Measurements from ENCODE around the gene SIK3.
A peak's percentile ranks its signal among the peaks of the same experiment; 100 is the strongest.

SIK3 gene

DNA sequence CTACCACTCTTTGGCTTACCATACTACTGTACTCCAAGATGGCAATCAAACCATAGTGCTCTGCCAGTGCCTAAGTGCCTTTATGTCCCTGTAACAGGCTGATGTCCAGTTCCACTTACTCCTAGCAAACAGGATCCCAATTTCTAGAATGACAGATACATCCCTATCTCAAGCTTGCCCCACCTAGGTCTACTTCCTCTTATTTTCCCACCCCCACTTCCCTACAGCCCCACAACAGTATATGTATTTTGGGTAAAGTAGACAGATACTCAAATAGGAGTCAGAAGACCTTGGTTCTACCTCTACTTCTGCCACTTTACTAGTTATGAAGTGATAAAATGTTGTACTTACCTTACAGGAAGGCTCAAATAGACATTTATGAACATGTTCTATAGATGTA is 24.1 kb downstream of the SIK3 start:
- H3K27me3 Mint-ChIP-seq, result no peaks in the 10 kb centered on the region
- no peak overlapping the region for H3K27ac Mint-ChIP-seq
- H3K4me1 Mint-ChIP-seq, result peaks cover 61% of the 10 kb centered on the region
- no peaks in the 10 kb centered on the region for H3K36me3 Mint-ChIP-seq
- no peak overlapping the region for H3K4me3 Mint-ChIP-seq
- no peak for ATAC-seq
- no peaks in the 10 kb centered on the region for H3K9me3 Mint-ChIP-seq

DNA sequence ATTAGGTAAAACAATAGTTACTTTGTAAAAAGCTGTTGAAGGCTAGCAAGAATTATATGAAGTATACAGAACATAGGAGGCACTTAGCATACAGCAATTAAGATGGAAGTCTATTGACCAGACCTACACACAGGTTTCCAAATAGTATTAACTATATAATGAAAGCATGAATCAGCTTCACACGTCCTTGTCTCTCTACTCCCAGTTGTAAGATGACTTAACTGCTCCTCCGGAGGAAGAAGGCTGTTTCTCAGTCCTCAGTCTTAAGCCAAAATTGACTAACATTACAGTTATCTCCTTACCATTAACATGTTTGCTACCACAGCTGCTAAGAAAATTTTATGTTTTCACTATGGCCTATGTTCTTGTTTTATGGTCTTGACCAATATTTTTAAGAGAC is 24.7 kb downstream of the SIK3 start:
- H3K4me1 Mint-ChIP-seq, result peaks cover 63% of the 10 kb centered on the region

DNA sequence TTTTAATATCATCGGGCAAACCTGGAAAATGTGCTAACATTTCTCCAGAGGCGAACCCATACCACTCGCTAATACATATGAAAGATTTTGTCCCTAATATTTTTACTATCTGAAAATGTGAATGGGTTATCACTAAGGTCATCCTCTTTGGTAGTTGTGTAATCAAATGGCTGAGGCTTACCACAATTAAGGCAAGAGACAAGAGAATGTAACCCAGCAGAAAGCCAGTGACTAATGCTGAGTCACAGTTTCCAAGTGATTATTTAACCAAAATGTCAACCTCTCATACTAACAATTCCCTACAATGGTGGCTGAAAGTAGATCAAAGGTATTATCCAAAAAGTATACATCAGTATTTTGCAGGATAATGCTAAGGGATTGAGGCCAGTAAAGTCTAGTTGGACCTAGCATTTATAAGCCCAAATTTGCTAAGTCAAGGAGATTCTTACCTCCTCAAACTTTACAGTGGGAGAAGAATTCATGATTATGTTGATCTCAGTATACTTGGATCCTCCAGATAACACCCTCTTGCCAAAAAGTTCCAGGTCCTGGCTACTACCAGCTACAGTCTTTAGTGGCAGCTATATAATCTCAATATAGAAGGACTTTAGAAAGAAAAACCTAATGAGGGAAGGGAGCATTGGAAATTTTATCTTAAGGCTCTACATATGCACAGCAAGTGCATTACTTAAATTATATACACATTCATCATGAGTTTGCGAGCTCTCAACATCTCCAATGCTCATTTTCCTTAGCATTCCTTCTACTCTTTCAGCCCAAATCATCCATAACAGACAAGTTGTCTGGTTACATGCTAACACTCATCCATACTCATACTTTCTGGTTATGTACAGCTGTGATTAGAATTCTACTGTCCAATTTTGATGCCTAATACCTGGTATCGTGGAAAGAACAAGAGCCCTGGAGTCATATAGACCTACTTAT is 25.4 kb downstream of the SIK3 start:
- Mint-ChIP-seq H3K4me3 (no peak overlapping the region), H3K27me3 (no peaks in the 10 kb centered on the region), H3K36me3 (no peaks in the 10 kb centered on the region), H3K27ac (peak overlapping the region; percentile 7), H3K4me1 (peaks cover 65% of the 10 kb centered on the region), H3K9me3 (no peaks in the 10 kb centered on the region)
- no peak for ATAC-seq

More for the DNA sequence above, 24.7 kb downstream of the SIK3 start:
- no peak for ATAC-seq
- no peaks in the 10 kb centered on the region for H3K9me3 Mint-ChIP-seq
- no peaks in the 10 kb centered on the region for H3K27me3 Mint-ChIP-seq
- H3K36me3 Mint-ChIP-seq, result no peaks in the 10 kb centered on the region
- no peak overlapping the region for H3K4me3 Mint-ChIP-seq
- H3K27ac Mint-ChIP-seq, result peak overlapping the region; percentile 7

DNA sequence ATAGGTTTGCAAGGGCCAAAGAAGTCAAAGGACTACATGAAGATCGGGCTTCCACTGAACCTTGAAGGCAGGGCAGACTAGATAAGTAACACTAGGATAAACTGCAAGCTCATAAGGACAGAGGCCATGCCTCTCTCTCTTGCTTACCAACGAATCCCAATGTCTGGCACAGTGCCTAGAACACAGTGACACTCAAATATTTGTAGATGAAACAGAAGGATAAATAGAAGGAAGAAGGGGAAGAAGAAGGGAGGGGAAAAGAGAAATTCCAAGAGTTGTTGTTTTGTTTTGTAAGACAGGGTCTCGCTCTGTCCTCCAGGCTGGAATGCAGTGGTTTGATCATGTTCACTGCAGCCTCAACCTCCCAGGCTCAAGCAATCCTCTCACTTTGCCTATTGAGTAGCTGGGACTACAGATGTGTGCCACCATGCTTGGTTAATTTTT is 26.9 kb downstream of the SIK3 start:
- no peak overlapping the region for H3K27ac Mint-ChIP-seq
- peaks cover under 1% of the 10 kb centered on the region for H3K36me3 Mint-ChIP-seq
- peaks cover 67% of the 10 kb centered on the region for H3K4me1 Mint-ChIP-seq
- no peaks in the 10 kb centered on the region for H3K9me3 Mint-ChIP-seq
- H3K4me3 Mint-ChIP-seq, result no peak overlapping the region
- ATAC-seq, result no peak
- H3K27me3 Mint-ChIP-seq, result no peaks in the 10 kb centered on the region

DNA sequence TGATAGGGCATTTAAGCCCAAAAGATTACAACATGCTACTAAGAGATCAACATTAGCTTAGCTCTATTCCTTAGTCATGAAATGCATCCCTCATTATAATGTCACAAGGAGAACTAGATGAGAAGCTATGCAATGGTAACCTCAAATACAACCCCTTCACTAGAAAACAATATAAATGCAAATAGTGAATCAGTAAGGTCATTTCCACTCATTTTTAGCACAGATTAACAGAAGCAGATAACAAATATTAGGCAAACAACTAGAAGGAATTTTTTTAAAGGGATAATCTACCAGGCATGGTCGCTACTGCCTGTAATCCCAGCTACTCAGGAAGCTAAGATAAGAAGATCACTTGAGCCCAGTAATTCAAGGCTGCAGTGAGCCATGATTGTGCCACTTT is 28.2 kb downstream of the SIK3 start:
- Mint-ChIP-seq H3K4me3 (no peak overlapping the region), H3K36me3 (peaks cover 5% of the 10 kb centered on the region), H3K9me3 (no peaks in the 10 kb centered on the region), H3K27me3 (no peaks in the 10 kb centered on the region), H3K4me1 (peaks cover 67% of the 10 kb centered on the region), H3K27ac (peak overlapping the region; percentile 61)
- ATAC-seq, result no peak

DNA sequence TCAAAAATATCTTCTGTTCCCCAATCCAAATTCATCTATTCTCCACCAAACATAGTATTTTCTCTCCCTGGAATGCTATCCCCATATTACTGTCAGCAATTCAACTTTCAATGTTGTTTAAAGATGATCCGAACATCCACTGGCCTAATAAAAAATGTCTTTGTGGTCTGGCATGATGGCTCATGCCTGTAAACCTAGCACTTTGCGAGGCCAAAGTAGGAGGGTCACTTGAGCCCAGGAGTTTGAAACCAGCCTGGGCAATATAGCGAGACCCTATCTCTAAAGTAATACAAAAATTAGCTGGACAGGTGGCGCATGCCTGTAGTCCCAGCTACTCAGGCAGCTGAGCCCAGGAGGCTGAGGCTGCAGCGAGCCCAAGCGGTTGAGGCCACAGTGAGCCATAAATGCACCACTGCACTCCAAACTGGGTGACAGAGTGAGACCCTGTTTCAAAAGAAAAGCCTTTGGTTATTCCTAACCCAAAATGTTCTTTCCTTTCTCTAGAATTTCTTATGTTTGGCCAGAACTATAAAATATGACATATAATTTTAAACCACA is 29.8 kb downstream of the SIK3 start:
- peaks cover 67% of the 10 kb centered on the region for H3K4me1 Mint-ChIP-seq
- H3K36me3 Mint-ChIP-seq, result peaks cover 5% of the 10 kb centered on the region
- no peak overlapping the region for H3K4me3 Mint-ChIP-seq
- H3K9me3 Mint-ChIP-seq, result no peaks in the 10 kb centered on the region
- no peak for ATAC-seq
- no peak overlapping the region for H3K27ac Mint-ChIP-seq
- H3K27me3 Mint-ChIP-seq, result no peaks in the 10 kb centered on the region

DNA sequence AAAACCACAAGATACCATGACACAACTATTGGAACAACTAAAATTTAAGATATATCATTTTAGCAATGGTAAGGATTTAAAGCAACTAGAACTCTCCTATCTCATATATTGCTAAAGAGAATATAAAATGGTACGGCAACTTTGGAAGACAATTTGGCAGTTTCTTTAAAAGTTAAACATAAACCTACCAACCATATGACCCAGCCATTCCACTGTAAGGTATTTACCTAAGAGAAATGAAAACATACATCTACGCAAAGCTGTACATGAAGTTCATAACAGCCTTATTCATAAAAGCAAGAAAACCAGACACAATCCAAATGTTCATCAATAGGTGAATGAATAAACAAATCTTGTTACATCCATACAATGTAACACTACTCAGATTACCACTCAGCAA is 31.3 kb downstream of the SIK3 start:
- Mint-ChIP-seq H3K27ac (no peak overlapping the region), H3K9me3 (no peaks in the 10 kb centered on the region), H3K27me3 (no peaks in the 10 kb centered on the region), H3K4me3 (no peak overlapping the region), H3K36me3 (peaks cover 5% of the 10 kb centered on the region), H3K4me1 (peaks cover 74% of the 10 kb centered on the region)
- ATAC-seq, result no peak

DNA sequence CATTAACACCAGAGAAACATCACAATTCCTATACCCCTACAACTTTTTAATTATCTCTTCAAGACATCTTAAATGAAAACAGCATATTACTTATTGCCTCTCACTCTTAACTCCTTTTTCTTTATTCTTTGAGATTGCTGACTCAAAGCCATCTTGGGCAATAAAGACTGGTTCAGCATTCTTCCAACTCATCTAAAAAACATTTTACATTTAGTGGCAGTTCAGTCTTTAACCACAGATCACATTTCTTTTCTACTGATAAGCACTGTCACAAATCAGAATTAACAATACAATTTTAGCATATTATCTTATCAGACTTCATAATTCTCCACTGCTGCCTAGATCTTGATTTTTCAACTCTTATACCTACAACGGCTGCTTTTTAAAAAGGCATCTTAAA is 34.0 kb downstream of the SIK3 start:
- Mint-ChIP-seq H3K4me1 (peaks cover 81% of the 10 kb centered on the region), H3K27me3 (no peaks in the 10 kb centered on the region), H3K4me3 (peak overlapping the region; percentile 9), H3K27ac (peak overlapping the region; percentile 83), H3K36me3 (peaks cover 5% of the 10 kb centered on the region), H3K9me3 (no peaks in the 10 kb centered on the region)
- ATAC-seq, result no peak

DNA sequence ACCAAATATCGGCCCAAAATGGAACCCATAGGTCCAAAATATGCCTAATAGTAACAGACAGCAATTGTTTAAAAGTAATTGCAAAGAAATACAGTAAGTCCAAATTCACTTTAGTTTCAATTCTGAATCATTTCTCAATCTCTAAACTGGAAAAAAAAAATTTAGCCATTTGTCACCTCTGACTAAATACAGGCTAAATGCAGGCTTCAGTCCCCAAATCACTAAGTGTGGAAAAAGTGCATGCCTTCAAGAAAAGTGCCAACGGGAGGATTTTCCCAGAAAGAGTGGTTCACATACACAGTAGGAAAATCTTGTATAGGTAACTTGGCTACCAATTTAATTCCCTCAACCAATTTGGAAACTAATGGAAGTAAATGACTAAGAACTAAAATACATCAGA is 35.7 kb downstream of the SIK3 start:
- peak overlapping the region; percentile 83 for H3K27ac Mint-ChIP-seq
- H3K4me3 Mint-ChIP-seq, result no peak overlapping the region
- H3K27me3 Mint-ChIP-seq, result no peaks in the 10 kb centered on the region
- no peaks in the 10 kb centered on the region for H3K9me3 Mint-ChIP-seq
- H3K4me1 Mint-ChIP-seq, result peaks cover 85% of the 10 kb centered on the region
- no peak for ATAC-seq
- H3K36me3 Mint-ChIP-seq, result peaks cover 5% of the 10 kb centered on the region

DNA sequence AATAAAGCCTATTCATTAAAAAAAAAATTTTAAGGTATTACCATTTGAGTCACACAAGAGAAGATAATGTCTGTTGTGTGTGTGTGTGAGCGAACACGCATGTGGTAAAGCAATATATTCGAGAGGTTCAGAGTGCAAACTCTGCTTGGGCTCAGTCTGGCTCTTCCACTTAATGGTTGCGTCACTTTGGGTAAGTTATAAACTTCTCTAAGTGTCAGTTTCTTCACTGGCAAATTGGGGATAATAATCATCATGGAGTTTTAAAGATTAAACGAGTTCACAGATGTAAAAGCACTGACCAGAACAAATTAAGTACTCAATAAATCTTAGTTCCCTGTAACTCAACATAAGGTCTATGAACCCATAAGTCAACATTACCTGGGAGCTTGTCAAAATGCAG is 37.0 kb downstream of the SIK3 start:
- H3K27ac Mint-ChIP-seq, result no peak overlapping the region
- ATAC-seq, result no peak

DNA sequence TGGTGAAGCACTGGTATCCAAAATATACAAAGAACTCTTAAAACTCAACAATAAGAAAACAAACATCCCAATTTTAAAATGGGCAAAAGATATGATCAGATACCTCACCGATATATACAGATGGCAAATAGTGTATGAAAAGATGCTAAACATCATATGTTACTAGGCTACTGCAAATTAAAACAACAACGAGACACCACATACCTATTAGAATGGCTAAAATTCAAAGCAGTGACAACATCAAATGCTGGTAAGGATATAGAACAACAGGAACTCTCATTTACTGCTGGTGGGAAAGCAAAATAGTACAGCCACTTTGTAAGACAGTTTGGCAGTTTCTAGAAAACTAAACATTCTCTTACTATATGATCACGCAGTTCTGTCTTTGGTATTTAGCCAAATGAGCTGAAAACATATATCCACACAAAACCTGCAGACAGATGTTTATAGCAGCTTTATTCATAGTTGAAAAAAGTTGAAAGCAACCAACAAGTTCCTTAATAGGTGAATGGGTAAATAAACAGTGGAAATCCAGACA is 38.5 kb downstream of the SIK3 start:
- Mint-ChIP-seq H3K4me1 (peaks cover 75% of the 10 kb centered on the region), H3K27ac (no peak overlapping the region), H3K36me3 (peaks cover 11% of the 10 kb centered on the region), H3K27me3 (no peaks in the 10 kb centered on the region), H3K9me3 (no peaks in the 10 kb centered on the region), H3K4me3 (no peak overlapping the region)
- no peak for ATAC-seq

More for the DNA sequence above, 37.0 kb downstream of the SIK3 start:
- no peaks in the 10 kb centered on the region for H3K27me3 Mint-ChIP-seq
- H3K9me3 Mint-ChIP-seq, result no peaks in the 10 kb centered on the region
- H3K4me3 Mint-ChIP-seq, result no peak overlapping the region
- peaks cover 10% of the 10 kb centered on the region for H3K36me3 Mint-ChIP-seq
- H3K4me1 Mint-ChIP-seq, result peaks cover 73% of the 10 kb centered on the region

DNA sequence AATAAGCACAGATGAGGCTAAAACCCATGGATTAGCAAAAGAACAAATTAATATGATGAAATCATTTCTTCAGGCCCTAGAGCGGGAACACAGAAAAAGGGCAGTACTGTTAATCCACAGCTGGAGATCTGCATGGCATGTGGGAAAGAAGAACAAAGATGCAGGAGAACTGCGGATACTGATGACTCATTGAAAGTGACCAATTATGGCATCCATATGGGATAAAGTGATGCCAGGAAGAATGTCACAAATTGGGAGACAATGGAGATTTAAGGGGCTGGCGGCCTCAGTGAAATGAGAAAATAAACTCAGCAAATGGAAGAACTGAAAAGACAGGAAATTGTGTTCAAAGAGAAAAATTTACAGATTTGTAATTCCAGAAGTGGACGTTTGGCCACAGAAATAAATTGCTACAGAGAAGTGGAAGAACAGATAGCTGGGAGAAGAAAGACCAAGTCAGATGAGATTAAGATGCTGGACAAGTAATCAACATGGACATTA is 39.4 kb downstream of the SIK3 start:
- no peak overlapping the region for H3K4me3 Mint-ChIP-seq
- peaks cover 11% of the 10 kb centered on the region for H3K36me3 Mint-ChIP-seq
- no peak overlapping the region for H3K27ac Mint-ChIP-seq
- no peaks in the 10 kb centered on the region for H3K27me3 Mint-ChIP-seq
- no peaks in the 10 kb centered on the region for H3K9me3 Mint-ChIP-seq
- peaks cover 73% of the 10 kb centered on the region for H3K4me1 Mint-ChIP-seq
- no peak for ATAC-seq

DNA sequence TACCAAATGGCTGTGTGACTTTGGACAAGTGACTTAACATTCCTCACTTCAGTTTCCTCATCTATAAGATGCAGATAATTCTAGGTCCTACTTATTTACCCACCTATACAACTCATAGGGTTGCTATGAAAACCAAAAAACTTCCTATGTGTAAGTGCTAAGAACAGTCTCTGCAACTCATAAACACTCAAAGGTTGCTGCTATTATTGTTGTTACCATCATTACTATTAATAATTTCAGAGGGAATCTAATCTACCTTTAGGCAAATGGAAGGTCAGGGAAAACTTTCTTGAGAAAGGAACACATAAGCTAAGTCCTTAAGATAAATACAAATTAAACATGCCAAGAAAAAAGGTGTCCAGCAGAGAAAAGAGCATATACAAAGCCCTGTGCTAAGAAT is 40.5 kb downstream of the SIK3 start:
- Mint-ChIP-seq H3K36me3 (peaks cover 11% of the 10 kb centered on the region), H3K27ac (no peak overlapping the region), H3K4me1 (peaks cover 64% of the 10 kb centered on the region), H3K9me3 (no peaks in the 10 kb centered on the region), H3K27me3 (no peaks in the 10 kb centered on the region), H3K4me3 (no peak overlapping the region)
- no peak for ATAC-seq

DNA sequence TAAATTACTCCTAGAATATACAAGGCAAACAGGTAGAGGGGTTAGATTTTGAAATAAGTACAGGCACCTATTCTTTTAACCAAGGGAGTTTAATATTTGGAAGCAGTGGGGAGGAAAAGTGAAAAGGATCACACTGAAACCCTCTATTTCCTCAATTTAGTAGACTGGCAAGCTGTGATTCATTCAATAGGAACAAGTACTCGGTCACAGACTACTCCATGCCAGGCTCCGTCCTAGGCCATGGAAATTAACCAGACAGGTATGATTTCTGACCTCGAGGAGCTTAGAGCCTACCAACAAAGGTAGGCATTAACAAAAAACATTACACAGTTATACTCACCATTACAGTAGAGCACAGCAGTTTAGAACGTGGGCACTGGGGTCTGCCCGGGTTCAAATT is 40.9 kb downstream of the SIK3 start:
- Mint-ChIP-seq H3K27ac (no peak overlapping the region), H3K27me3 (no peaks in the 10 kb centered on the region), H3K36me3 (peaks cover 11% of the 10 kb centered on the region), H3K4me3 (no peak overlapping the region), H3K4me1 (peaks cover 62% of the 10 kb centered on the region), H3K9me3 (no peaks in the 10 kb centered on the region)
- no peak for ATAC-seq

DNA sequence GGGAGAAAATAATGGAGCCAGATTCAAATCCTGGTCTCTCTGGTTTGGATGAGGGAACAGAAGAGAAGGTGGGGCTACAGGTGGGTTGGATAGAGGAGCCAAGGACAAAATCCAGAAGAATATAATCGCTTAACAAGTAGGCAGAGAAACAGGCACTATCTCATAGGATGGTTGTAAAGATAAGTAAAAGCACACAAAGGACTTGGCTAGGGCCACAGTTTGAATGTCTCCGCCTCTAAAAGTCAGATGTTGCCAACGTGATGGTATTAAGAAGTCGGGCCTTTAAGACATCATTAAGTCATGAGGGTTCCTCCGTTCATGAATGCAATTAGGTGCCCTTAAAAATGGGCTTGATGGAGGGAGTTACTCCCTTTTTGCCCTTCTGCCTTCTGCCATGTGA is 42.8 kb downstream of the SIK3 start:
- Mint-ChIP-seq H3K36me3 (peaks cover 11% of the 10 kb centered on the region), H3K9me3 (no peaks in the 10 kb centered on the region), H3K27ac (no peak overlapping the region), H3K27me3 (no peaks in the 10 kb centered on the region), H3K4me1 (peaks cover 62% of the 10 kb centered on the region), H3K4me3 (no peak overlapping the region)
- ATAC-seq, result no peak
